ENCODE data around the gene PROZ. TPM values are rescaled to one million over a fixed set of nuclear protein-coding genes. Genes with fewer than 3 reads are reported as not detected.

The PROZ gene
- total and polyA plus RNA-seq, 9 of the 15 experiments (the other 6 are each of a cell fraction or from before 2014, with no cell fraction given): not detected

- no peak for TF ChIP-seq DDX20 (tag; IDR thresholded peaks at IDR 0.05; ENCODE audit: low read depth)
- no peak for TF ChIP-seq ZNF24 (IDR thresholded peaks at IDR 0.05)
- TF ChIP-seq ETV5 (CRISPR knock-in tag; IDR thresholded peaks at IDR 0.05; ENCODE audit: low read depth): no peak
- peak in 2 of 3 experiments; percentile 16 to 34; a peak in 2 of 6 replicates for TF ChIP-seq CTCF (IDR thresholded peaks at IDR 0.05 in 2 of 3, conservative IDR thresholded peaks at IDR 0.05 in 1 of 3; ENCODE audit: insufficient read depth in 2 of 3, low read depth in 1 of 3, low read length in 3 of 3)
- no peak for TF ChIP-seq TSC22D4 (tag; IDR thresholded peaks at IDR 0.05)
- TF ChIP-seq SAFB (IDR thresholded peaks at IDR 0.05; ENCODE audit: borderline replicate concordance, low read depth, low read length): peak; percentile 70; the same call in 1 of the 2 replicates
These were observed 34.9 kb upstream of the PROZ start (continued) for GRCh38 chr13:113123226-113124201.

All from K562 (cell line).